Measurements from ENCODE around the gene AASS.

- TF ChIP-seq SPI1 (IDR thresholded peaks at IDR 0.05; ENCODE audit: low read depth, low read length) (no peak), POLR2AphosphoS5 (IDR thresholded peaks at IDR 0.05; ENCODE audit: low read depth, low read length) (no peak), POLR2A (IDR thresholded peaks at IDR 0.05; ENCODE audit: low read depth, low read length) (no peak), TAF1 (IDR thresholded peaks at IDR 0.05; ENCODE audit: low read depth, low read length) (no peak), PAX5 (IDR thresholded peaks at IDR 0.05; ENCODE audit: insufficient read depth, low read length, severe bottlenecking) (no peak)
Measured at GRCh38 chr7:122082670-122083069, 61.4 kb downstream of the AASS start.

All from GM12891 (cell line).